ENCODE measurements around the gene GOLGA8F.
"Not testable (repeated sequence)": the region's sequence is repeated elsewhere in the genome, so short reads cannot be mapped to it uniquely, and the experiment has no call there.

The GOLGA8F gene

GRCh38 chr15:28378364-28378763, at the start of gene GOLGA8F:
TSS of gene GOLGA8F (plus strand) at chr15:28378664. CDS start at chr15:28378762, 98 bp downstream.
- not testable (repeated sequence) for FAIRE-seq

DNA sequence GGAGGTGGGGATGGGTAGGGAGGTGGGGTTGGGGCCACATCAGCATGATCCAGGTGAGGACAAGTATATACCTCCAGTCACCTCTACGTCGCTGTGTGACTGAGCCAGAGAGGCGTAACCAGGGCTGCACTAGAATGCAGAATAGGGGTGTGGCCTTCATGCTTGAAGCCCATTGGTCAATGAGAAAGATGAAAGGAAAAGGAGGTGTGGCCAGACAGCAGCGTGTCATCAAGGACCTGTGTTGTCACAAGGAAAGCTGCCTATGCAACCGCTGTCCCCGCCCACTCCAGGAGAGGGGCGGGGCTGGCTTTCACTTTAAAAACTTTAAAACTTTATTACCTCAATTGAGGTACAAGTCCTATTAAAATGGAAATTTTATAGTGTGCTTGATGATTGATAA, 20.5 kb upstream of the GOLGA8F start, which contains the start of gene GOLGA6L24:
Gene GOLGA6L24, minus strand, starts transcription at position 101 of the 400 bp plus-strand sequence. Its CDS starts 61 bp downstream, at position 40.
- FAIRE-seq, result not testable (repeated sequence)

GRCh38 chr15:28365502-28365901, 13.0 kb upstream of the GOLGA8F start:
- not testable (repeated sequence) for FAIRE-seq

- not testable (repeated sequence) for FAIRE-seq
These were observed 1.6 kb downstream of the GOLGA8F start for GRCh38 chr15:28380053-28380452.

GRCh38 chr15:28396022-28396421, 17.6 kb downstream of the GOLGA8F start:
- FAIRE-seq, result not testable (repeated sequence)

DNA sequence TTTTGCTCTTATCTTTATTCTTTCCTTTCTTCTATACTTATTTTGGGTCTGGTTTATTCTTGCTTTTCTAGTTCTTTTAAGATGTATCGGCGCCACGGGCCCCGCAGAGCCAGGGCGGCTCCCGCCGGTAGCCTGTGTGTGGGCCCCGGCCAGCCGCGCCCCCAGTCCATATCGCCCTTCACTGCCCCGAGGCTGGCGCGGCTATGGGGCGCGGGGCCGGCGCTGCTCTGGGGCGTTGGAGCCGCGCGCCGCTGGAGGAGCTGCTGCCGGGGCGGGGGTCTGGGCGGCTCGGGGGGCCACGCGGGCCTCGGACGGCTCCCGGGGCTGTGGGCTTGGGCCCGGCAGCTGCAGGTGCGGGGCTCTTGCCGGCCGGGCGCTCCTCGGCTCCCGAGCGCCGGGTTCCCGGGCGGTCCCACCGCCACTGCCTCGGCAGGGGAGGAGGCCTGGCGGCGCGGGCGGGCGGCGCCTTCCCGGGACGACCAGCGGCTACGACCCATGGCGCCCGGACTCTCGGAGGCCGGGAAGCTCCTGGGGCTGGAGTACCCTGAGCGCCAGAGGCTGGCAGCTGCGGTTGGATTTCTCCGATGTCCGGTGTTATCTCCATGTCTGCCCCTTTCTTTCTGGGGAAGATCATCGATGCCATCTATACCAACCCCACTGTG, 24.4 kb downstream of the GOLGA8F start:
- FAIRE-seq, result not testable (repeated sequence)

GRCh38 chr15:28420470-28420869, 42.0 kb downstream of the GOLGA8F start:
- FAIRE-seq, result not testable (repeated sequence)

- not testable (repeated sequence) for FAIRE-seq
These were observed 57.1 kb downstream of the GOLGA8F start for GRCh38 chr15:28435594-28435993.

All from islet of Langerhans (tissue), 1 donor.